K562 treated with DMSO at 1 percent for 48 hours (cell line): ENCODE data around the gene GCG. TPM values are rescaled to one million over a fixed set of nuclear protein-coding genes. Genes with fewer than 3 reads are reported as not detected.

ENCODE experiments used
- total RNA-seq: library from RNA; unstranded; fragments of 300-600 nt; gene quantifications from 2 replicates; pipeline ENCODE4 v1.2.3, GENCODE V29; 2022; ENCODE audit warnings: low replicate concordance; ENCODE audit errors: extremely low read depth

The GCG gene
- not detected in 2 replicates for total RNA-seq

DNA sequence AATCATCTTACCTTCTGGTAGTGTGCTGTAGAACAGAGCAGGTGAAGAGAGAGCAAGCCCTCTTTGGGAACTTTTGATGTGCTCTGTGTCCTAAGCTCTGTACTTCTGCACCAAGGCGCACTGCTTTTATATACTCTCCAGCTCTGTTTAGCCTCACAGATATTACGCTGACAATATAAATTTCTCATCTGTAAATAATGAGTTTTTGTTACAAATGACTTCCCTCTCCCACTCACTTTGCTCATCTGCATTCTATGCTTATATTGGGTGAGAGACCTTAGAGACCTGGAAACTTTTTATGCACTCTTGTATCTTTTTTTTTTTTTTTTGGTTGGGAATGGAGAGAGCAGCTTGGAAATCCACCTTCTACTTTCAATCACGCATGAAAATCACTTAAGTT lies at the start of gene GCG:
TSS of gene GCG (minus strand) at position 101 of the 400 bp plus-strand sequence. CDS start 3,069 bp downstream, outside the sequence.

Other genes with a start within 250 kb of the GCG start
- gene DPP4, start 78.0 kb downstream of the GCG start, total RNA-seq, result not detected in 2 replicates
- gene FAP, start 91.2 kb upstream of the GCG start, total RNA-seq, result not detected in 2 replicates
- not detected in 2 replicates for gene IFIH1, start 166.4 kb upstream of the GCG start, total RNA-seq
- gene GCA, start 191.9 kb upstream of the GCG start, total RNA-seq, result not detected in 2 replicates